ENCODE data around the gene SLC16A10. TPM values are rescaled to one million over a fixed set of nuclear protein-coding genes. Genes with fewer than 3 reads are reported as not detected.

SLC16A10 gene
- total RNA-seq, 3 donors from 2014 or later = 1.3 to 5.4 (median 1.8) TPM

DNA sequence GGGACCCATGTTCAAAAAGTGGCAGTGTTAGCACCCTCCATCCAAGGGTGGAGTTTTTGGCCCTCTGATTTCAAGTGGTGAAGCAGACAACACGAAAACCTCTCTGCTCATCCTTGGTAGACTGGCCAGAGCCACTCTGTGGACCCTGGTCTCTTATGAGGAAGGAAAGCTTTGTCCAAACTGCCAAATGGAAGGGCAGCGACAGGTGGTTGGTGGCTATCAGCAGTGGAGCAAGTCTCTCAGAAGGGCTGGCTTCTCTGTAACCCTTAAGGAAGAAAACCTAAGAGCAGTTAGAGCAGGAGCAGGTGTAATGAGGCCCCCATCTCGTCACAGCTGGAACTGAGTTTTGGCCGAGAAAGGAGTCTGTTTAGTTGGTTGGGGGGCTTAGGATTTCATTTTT lies 155.8 kb downstream of the SLC16A10 start:
- no peaks in the 10 kb centered on the region for H3K9me3 ChIP-seq
- no peaks in the 10 kb centered on the region for H3K36me3 ChIP-seq
- TF ChIP-seq, protein P1, sequence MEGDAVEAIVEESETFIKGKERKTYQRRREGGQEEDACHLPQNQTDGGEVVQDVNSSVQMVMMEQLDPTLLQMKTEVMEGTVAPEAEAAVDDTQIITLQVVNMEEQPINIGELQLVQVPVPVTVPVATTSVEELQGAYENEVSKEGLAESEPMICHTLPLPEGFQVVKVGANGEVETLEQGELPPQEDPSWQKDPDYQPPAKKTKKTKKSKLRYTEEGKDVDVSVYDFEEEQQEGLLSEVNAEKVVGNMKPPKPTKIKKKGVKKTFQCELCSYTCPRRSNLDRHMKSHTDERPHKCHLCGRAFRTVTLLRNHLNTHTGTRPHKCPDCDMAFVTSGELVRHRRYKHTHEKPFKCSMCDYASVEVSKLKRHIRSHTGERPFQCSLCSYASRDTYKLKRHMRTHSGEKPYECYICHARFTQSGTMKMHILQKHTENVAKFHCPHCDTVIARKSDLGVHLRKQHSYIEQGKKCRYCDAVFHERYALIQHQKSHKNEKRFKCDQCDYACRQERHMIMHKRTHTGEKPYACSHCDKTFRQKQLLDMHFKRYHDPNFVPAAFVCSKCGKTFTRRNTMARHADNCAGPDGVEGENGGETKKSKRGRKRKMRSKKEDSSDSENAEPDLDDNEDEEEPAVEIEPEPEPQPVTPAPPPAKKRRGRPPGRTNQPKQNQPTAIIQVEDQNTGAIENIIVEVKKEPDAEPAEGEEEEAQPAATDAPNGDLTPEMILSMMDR (IDR thresholded peaks at IDR 0.05) = no peak
- TF ChIP-seq POLR2A (IDR thresholded peaks at IDR 0.05) = no peak
- TF ChIP-seq POLR2AphosphoS5 (IDR thresholded peaks at IDR 0.05) = no peak
- H3K27me3 ChIP-seq = no peaks in the 10 kb centered on the region
- intact Hi-C loops (cut with DNase I; ENCODE audit: low total_unique reads) = no loop called here
- H3K27ac ChIP-seq = no peak overlapping the region
- no peak for DNase-seq (ENCODE audit: low spot score in 2 of 2)
- no peak overlapping the region for H3K4me3 ChIP-seq
- H3K4me1 ChIP-seq = no peaks in the 10 kb centered on the region

DNA sequence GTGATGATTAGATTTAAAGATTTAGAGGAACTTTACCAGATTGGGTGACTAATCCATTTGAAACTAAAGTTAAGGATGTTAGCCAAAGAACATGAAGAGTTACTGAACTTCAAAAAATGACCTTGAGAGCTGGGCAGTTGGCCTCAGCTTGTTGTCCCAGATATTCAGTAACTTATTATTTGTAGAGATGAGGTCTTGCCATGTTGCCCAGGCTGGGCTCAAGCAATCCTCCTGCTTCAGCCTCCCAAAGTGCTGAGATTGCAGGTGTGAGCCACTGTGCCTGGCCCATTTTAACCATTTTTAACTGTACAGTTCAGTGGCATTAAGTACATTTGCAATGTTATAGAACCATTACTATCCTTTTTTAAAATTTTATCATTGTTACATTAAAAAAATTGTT lies 161.5 kb downstream of the SLC16A10 start:
- no peak for TF ChIP-seq POLR2A (IDR thresholded peaks at IDR 0.05)
- TF ChIP-seq POLR2AphosphoS5 (IDR thresholded peaks at IDR 0.05) = no peak
- TF ChIP-seq, protein P1 (IDR thresholded peaks at IDR 0.05) = no peak
- no peaks in the 10 kb centered on the region for H3K9me3 ChIP-seq
- no peak overlapping the region for H3K27ac ChIP-seq
- intact Hi-C loops (cut with DNase I; ENCODE audit: low total_unique reads) = no loop called here
- H3K36me3 ChIP-seq = no peaks in the 10 kb centered on the region
- no peak overlapping the region for H3K4me3 ChIP-seq
- no peak for DNase-seq (ENCODE audit: low spot score in 2 of 2)
- no peaks in the 10 kb centered on the region for H3K27me3 ChIP-seq
- no peaks in the 10 kb centered on the region for H3K4me1 ChIP-seq

DNA sequence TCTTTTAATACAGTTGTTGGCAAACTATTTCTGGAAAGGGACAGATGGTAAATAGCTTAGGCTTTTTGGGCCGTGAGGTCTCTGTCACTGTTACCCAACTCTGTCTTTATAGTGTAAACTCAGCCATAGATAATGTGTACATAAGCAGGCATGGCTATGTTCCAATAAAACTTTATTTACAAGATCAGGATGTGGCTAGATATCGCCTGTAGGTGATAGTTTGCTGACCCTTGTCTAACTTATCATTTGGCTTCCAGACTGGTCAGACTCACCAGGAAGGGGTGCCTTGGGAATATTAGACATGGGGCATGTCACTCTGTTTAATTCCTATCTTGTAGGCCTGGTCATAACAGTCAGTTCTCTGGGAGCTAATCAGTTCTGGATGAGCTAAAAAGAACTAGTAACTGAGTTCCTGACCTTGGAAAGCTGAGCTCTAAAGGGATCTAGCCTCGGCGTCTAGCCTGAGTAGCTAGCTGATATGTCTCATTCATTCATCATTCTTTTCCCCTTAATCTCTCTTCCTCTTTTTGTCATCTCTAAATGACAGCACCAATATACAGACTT lies 163.6 kb downstream of the SLC16A10 start:
- intact Hi-C loops (cut with DNase I; ENCODE audit: low total_unique reads) = no loop called here
- Histone ChIP-seq H3K4me1 (no peaks in the 10 kb centered on the region), H3K4me3 (no peak overlapping the region), H3K27me3 (no peaks in the 10 kb centered on the region), H3K9me3 (no peaks in the 10 kb centered on the region), H3K27ac (no peak overlapping the region), H3K36me3 (no peaks in the 10 kb centered on the region)
- DNase-seq (ENCODE audit: low spot score in 2 of 2) = no peak
- TF ChIP-seq POLR2AphosphoS5 (IDR thresholded peaks at IDR 0.05) (no peak), POLR2A (IDR thresholded peaks at IDR 0.05) (no peak)
- TF ChIP-seq, protein P1 (IDR thresholded peaks at IDR 0.05) = no peak

DNA sequence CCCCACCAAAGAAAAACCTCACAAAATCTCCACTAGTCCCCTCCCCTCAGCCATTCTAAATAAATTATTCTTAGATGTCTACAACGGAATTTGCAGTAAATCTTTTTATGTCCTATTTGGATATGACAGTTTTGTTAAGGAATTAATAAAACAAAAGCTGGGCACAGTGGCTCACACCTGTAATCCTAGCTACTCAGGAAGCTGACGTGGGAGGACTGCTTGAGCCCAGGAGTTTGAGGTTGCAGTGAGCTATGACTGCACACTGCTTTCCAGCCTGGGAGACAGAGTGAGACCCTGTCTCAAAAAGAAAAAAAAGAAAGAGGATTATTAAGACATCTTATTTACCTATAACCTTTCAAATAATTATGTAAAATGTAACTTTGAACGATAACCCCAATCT lies 165.4 kb downstream of the SLC16A10 start:
- TF ChIP-seq POLR2AphosphoS5 (IDR thresholded peaks at IDR 0.05) = no peak
- Histone ChIP-seq H3K27ac (no peak overlapping the region), H3K27me3 (no peaks in the 10 kb centered on the region), H3K4me3 (no peak overlapping the region), H3K4me1 (no peaks in the 10 kb centered on the region), H3K9me3 (no peaks in the 10 kb centered on the region), H3K36me3 (no peaks in the 10 kb centered on the region)
- intact Hi-C loops (cut with DNase I; ENCODE audit: low total_unique reads) = no loop called here
- no peak for DNase-seq (ENCODE audit: low spot score in 2 of 2)

DNA sequence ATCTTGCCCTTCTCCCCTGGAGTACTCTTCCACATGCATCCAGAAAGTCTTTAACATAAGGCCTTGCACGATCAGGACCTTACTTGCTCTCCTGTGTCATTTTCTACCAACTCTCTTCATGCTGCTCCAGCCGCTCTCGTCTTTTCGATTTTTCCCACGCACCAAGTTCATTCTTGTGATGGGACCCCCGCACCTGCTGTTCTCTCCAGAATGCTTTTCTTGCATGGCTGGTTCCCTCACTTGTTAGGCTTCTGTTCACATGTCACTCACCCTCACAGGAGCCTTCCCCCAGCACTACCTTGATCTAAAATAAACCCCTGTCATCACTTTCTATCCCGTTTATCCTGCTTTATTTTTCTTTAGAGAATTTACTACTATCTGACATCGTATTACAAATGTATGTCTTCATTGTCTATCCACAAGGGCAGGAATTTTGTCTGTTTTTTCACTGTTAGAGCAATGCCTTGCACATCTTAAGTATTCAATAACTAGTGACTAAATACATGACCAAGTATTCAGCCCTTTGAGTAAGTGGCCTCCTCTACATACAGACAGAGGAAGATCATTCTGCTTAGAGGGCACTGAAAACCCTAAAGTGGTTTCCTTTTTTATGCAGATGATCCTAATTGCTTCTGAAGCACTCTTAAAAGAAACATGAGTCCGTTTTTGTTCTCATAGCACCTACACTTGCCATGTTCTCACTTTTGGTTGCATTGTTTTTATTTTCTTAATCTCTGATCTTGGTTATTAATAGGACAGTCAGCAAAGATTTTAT lies 166.9 kb downstream of the SLC16A10 start:
- Histone ChIP-seq H3K27ac (no peak overlapping the region), H3K9me3 (no peaks in the 10 kb centered on the region), H3K4me1 (no peaks in the 10 kb centered on the region), H3K36me3 (no peaks in the 10 kb centered on the region), H3K4me3 (no peak overlapping the region), H3K27me3 (no peaks in the 10 kb centered on the region)
- TF ChIP-seq, protein P1 (IDR thresholded peaks at IDR 0.05) = no peak
- no peak for TF ChIP-seq POLR2AphosphoS5 (IDR thresholded peaks at IDR 0.05)
- TF ChIP-seq POLR2A (IDR thresholded peaks at IDR 0.05) = no peak
- DNase-seq (ENCODE audit: low spot score in 2 of 2) = no peak
- intact Hi-C loops (cut with DNase I; ENCODE audit: low total_unique reads) = no loop called here

Measured in breast epithelium (tissue), 4 donors.